Peyer's patch (tissue), 4 donors: ENCODE data around the gene TMEM127.

Experiments
- CTCF ChIP-seq, 6 experiments: fragments of 450-650 bp in 4 of 6; fragments of 200-600 bp in 2 of 6; sonication (generic) in 1 of 6; IDR thresholded peaks; one replicate each; pipeline ENCODE4 v1.5.1; 2017 to 2019; ENCODE audit warnings: antibody characterized with exemption in 6 of 6, mild to moderate bottlenecking in 3 of 6, moderate library complexity in 1 of 6
- POLR2A ChIP-seq, 2 donors: fragments of 450-650 bp; IDR thresholded peaks; one replicate each; pipeline ENCODE4 v1.5.1; 2017; ENCODE audit warnings: antibody characterized with exemption in 2 of 2, mild to moderate bottlenecking in 2 of 2, moderate library complexity in 2 of 2

- TF ChIP-seq CTCF (IDR thresholded peaks at IDR 0.05) (no peak), POLR2A (IDR thresholded peaks at IDR 0.05) (no peak)
Observed at GRCh38 chr2:96213379-96213778, 52.4 kb downstream of the TMEM127 start.
